ENCODE results near the gene TYMS.
"Not testable (repeated sequence)": the region's sequence is repeated elsewhere in the genome, so short reads cannot be mapped to it uniquely, and the experiment has no call there.

Gene TYMS

DNA sequence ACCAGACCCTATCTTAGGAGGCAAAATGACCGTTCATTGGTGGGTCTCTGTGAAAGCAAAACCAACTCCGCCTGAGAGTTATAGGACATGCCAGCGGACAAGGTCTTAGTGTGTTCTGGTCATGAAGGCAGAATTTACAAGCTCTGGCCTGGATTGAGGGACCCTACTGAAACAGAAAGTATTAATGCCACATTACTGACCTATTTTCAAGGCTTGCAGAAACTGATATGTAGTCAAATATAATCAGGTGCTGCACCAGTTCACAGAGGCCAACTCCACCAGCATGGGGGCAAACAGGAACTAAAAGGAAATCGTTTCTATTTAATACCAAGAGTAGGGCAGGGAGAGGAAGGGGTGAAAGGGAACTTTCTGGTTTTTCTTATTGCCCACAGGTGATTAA is 19.7 kb downstream of the TYMS start:
- DNase-seq (ENCODE audit: low read depth, low spot score): no peak

DNA sequence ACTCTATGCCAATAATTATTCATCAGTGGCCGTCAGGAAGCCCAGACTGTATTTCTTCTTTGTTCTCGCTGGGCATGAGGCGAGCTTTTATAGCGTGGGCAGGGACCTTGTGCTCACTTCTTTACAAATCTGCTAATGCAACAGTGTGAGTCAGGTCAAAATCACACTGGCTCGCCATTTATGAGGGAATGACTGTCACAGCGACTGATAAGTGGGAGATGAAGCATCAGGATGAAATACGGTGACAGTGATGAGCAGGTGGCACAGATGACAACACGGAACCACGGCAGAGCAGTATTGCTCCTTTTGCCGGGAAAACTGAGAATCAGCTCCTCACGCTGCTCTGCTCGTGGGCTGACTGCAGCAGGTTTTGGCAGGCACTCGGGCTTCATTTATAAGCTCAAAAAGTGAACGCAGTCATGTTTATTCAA is 20.5 kb downstream of the TYMS start:
- no peak for DNase-seq (ENCODE audit: low read depth, low spot score)

- no peak for DNase-seq (ENCODE audit: low read depth, low spot score)
Measured at GRCh38 chr18:678482-679182, 21.2 kb downstream of the TYMS start.

GRCh38 chr18:679516-679915 is 22.1 kb downstream of the TYMS start:
- DNase-seq (ENCODE audit: low read depth, low spot score): no peak

DNA sequence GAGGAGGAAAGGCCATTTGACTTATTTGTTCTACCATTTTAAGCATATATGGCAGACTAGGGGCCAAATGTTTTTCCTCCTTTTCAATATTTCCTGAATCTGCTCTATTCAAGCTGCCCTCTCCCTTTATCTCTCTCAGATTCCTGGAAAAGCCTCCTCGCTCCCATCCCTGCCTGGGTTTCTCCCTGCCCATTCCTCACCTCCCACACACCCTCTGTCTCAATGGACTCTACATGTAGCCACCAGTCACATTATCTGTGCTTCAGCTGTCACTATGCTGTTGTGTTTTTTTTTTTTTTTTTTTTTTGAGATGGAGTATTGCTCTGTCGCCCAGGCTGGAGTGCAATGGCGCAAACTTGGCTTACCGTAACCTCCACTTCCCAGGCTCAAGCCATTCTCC is 22.9 kb downstream of the TYMS start:
- DNase-seq (ENCODE audit: low read depth, low spot score): no peak

DNA sequence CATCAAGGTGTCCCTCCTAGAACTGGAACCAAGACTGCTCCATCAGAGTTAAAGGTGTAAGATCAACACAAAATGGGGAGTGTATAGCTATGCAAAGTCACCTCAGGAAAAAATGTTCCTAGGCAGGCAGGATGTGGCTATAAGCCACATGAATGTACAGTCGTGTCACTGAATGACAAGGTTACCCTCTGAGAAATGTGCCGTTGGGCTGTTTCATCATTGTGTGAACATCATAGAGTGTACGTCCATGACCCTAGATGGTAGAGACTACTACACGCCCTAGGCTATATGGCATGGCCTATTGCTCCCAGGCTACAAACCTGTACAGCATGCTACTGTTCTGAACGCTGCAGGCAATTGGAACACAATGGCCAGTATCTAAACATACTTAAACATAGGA is 24.5 kb downstream of the TYMS start:
- DNase-seq (ENCODE audit: low read depth, low spot score): no peak

DNA sequence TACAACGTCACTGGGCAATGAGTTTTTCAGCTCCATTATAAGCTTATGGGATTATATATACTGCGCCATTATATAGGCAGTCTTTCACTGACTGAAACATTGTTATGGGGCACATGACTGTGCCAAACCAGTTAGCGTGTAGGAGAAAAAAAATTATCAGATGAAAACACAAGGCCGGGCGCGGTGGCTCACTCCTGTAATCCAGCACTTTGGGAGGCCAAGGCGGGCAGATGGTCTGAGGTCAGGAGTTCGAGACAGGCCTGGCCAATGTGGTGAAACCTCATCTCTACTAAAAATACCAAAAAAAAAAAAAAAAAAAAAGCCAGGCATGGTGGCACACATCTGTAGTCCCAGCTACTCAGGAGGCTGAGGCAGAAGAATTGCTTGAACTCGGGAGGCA is 25.0 kb downstream of the TYMS start:
- DNase-seq (ENCODE audit: low read depth, low spot score): not testable (repeated sequence)

GRCh38 chr18:682833-683232 is 25.4 kb downstream of the TYMS start:
- no peak for DNase-seq (ENCODE audit: low read depth, low spot score)

- no peak for DNase-seq (ENCODE audit: low read depth, low spot score)
Measured at GRCh38 chr18:683531-683930, 26.1 kb downstream of the TYMS start.

DNA sequence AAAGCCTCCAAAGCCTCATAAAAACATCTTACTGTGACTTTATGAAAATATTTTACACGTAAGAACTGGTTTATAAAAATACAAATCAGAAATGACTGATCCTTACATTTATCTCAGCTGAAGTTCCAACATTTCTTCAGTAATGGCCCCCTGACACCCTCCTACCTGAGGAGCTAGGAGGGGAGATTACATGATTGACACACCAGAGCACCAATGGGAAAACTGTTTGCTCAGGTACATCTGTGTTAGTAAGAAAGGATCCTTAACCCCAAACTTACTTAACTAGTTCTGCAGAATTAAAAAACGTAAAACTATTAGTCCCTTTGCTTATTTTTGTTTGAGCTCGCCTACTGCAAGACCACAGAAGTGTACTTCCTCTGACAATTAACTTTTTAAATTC is 28.0 kb downstream of the TYMS start:
- no peak for DNase-seq (ENCODE audit: low read depth, low spot score)

DNA sequence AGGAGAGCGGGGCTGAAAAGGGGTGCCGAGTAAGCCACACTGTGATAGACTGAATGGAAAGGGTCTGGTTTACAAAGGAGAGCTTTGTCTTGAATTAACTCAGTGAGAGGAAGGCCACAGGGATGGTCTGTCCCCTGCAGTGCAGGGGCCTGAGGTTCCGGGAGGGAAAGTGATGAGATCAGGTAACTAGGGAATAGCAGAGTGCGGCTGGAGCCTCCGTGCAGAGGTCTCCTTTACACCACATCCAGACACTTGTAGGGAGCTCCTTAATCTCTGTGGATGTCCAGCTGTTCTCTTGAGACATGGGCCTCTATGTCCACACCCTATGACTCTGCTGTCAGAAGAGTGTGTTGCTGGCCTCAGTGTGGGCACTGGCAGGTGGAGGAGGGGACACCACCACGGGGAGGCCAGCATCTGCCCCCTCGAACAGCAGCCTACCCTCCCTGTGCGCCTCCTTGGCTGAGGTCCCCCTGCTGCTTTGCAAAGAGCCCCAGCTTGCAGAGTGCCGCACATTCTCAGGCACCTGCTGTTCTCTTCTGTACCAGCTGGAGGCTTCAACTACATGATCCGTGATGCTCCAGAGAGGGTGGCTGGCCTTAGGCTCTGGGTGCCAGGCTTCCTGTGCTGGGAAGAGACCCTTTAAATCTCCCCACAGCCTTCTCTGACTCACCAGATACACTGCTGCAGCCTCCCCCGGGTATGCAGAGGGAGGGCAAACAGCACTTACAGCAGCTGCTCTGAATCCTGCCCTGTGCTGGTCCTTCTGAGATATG is 29.1 kb downstream of the TYMS start:
- no peak for DNase-seq (ENCODE audit: low read depth, low spot score)

DNA sequence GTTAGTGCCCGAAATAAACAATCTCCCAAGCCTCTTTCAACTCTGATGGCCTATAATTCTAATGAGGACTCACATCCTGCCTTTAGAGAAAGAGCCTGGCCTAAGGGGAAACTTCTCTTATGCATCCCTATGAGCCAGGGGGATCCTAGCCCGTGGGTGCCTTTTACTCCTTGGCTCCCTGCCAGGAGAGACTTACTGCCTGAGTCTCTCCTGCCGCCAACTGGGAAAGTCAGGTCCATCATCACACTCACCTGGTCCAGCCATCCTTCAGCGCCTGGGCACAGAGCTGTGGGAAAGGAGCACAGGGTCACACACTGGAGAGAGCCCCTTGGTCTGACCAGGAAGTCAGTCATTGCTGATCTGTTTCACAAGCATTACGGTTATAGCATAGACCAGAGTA is 30.9 kb downstream of the TYMS start:
- DNase-seq (ENCODE audit: low read depth, low spot score): no peak

DNA sequence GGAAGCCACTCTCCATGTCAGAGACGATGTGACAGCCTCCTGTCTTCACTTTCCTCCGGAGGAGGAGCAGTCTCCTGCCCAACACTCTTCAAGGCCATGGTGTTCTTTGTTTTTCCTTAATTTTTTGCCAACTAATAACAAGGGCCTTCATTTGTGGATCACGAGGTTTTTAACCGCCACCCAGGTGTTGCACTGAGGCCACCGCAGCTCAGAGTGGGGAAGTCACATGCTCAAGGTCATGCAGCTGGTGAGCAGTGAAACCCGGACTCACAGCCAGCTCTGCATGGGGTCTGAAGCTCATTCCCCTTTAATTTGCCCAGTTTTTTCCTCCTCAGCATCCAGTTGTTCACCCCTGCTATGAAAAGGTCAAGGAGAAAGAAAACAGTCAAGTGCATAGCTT is 35.4 kb downstream of the TYMS start:
- DNase-seq (ENCODE audit: low read depth, low spot score): no peak

DNA sequence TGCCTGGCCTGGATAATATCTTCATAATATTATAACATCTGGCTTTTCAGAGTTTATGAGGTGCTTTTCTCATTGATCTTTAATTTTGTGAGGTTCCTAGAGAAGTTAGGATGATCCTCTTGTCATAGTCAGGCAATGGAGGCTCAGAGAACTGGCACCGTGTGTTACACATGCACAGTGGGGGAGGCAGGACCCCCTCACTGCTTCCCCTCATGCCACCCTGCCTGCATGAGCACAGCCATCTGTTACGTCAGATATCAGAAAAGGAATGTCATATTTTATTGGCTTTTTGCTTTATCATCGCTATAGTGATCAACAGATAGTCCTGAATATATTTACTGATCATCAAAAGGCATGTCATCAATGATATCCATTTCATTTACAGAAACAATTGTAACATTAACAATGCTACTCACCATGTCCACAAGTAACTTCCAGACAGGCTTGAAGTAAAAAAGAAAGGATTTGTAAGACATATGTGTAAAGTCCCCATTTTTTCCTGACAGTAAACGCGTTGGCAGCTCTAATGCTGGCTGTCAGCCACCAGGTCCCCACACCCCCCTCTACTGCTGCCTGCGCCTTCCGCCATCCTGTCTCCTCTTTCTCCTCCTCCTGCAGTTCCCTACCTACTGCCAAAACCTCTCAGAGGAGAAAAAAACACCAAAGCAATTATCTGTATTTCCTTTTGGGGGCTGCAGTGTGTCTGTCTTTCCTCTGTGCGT is 36.2 kb downstream of the TYMS start:
- DNase-seq (ENCODE audit: low read depth, low spot score): no peak

GRCh38 chr18:697012-697411 is 39.6 kb downstream of the TYMS start:
- DNase-seq (ENCODE audit: low read depth, low spot score): no peak

- no peak for DNase-seq (ENCODE audit: low read depth, low spot score)
Measured at GRCh38 chr18:697800-698199, 40.3 kb downstream of the TYMS start.

DNA sequence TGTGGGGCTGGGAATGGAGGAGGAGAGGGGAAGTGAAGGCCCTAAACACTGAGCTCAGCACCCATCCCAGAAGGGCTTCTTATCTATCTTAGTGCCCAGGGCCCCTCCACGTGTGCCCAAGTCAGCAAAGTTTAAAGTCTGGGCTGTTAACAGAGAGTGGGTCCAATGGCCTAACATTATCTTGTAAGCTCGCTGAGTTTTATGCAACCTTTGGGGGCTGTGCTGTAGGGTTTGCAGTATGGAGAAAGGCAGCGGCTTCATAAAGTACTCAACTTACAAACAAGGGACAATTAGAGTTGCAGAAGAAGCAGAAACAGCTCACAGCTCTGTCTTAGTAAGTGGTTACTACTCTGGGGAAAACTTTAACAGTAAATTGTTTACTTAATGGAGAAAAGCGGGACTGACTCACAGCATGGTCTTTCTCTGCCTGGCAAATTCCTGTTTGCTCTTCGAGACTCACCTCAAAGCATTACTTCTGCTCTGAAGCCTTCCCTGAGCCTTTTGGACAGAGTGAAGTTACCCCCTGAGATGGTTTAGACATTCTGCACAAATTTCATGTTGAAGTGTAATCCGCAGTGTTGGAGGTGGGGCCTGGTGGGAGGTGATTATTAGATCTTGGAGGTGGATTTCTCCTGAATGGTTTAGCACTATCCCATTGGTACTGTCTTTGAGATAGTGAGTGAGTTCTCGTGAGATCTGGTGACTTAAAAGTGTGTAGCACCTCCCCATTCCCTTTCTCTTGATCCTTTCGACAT is 45.9 kb downstream of the TYMS start:
- DNase-seq (ENCODE audit: low read depth, low spot score): no peak

DNA sequence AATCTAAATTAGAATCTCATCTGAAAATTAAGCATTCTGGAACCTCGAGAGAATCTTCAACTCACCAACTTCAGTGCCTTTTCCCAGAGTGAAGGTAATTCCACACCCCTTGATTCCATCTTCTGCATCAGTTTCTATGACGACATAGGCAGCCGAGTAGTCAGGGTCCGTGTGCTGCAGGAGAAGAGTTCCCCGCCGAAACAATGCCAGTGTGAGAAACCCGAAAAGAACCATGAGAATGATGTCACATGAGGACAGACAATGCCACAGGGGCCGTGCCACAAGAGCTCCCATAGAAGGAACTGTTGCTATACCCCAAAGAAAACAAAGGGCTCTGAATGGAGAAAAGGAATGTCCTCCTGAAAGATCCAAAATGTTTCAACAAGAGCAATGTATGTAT is 49.0 kb downstream of the TYMS start:
- DNase-seq (ENCODE audit: low read depth, low spot score): no peak

DNA sequence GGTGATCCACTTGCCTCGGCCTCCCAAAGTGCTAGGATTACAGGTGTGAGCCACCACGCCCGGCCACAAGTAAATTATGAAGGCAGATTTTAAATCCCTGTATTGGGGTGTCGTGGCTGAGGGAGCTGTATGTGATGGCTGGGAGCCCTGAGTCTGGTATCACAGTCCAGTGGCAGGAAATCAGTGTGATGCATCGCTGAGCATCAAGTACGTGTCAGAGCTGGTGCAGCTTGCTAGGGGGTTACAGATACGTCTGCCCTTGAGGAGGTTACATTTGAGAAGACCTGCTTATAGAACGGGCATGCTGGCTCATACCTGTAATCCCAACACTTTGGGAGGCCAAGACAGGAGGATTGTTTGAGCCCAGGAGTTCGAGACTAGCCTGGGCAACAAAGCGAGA is 50.6 kb downstream of the TYMS start:
- DNase-seq (ENCODE audit: low read depth, low spot score): no peak

DNA sequence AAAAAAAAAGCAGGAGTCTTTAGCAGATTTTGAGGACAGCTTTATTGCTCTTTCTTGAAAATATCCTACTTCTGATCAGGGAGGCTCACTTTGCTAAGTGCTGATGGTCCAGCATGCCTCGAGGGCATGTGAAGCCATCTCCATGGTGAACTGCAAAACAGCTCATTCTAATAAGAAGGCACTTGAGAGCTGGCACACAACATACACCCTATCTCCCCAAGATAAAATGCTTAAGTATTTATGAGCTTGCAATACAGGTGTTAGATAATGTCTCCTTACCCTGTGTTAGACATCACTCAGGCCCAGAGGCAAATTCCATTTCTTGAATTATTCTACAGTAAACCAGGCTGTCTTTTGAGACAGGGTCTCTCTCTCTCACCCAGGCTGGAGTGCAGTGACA is 52.3 kb downstream of the TYMS start:
- no peak for DNase-seq (ENCODE audit: low read depth, low spot score)

- DNase-seq (ENCODE audit: low read depth, low spot score): no peak
Measured at GRCh38 chr18:710418-711300, 53.2 kb downstream of the TYMS start.

Data from ELF-1 (cell line).